Endothelial cell (in vitro differentiated cells): Measurements from ENCODE around the gene PACSIN3. TPM values are rescaled to one million over a fixed set of nuclear protein-coding genes. Genes with fewer than 3 reads are reported as not detected.
"Not testable (repeated sequence)": the region's sequence is repeated elsewhere in the genome, so short reads cannot be mapped to it uniquely, and the experiment has no call there.

ENCODE experiments used
- DNase-seq: peaks from one replicate; pipeline ENCODE4 v3.0.0; 2021; ENCODE audit warnings: low spot score
- H3K27ac Mint-ChIP-seq: one replicate; pipeline ENCODE4 v1.8.0; 2021; ENCODE audit warnings: mixed read lengths, inconsistent platforms; ENCODE audit not compliant: unreplicated experiment
- H3K27me3 Mint-ChIP-seq: one replicate; pipeline ENCODE4 v1.8.0; 2021; ENCODE audit warnings: mild to moderate bottlenecking, moderate library complexity, mixed read lengths, inconsistent platforms; ENCODE audit not compliant: unreplicated experiment
- H3K36me3 Mint-ChIP-seq: one replicate; pipeline ENCODE4 v1.8.0; 2021; ENCODE audit warnings: mild to moderate bottlenecking, low read depth, mixed read lengths, inconsistent platforms; ENCODE audit not compliant: unreplicated experiment
- H3K4me1 Mint-ChIP-seq: one replicate; pipeline ENCODE4 v1.8.0; 2021; ENCODE audit warnings: mild to moderate bottlenecking, mixed read lengths, inconsistent platforms; ENCODE audit not compliant: unreplicated experiment
- H3K4me3 Mint-ChIP-seq: one replicate; pipeline ENCODE4 v1.8.0; 2021; ENCODE audit warnings: mild to moderate bottlenecking, mixed read lengths, inconsistent platforms; ENCODE audit not compliant: unreplicated experiment
- H3K9me3 Mint-ChIP-seq: one replicate; pipeline ENCODE4 v1.8.0; 2021; ENCODE audit warnings: mixed read lengths, inconsistent platforms; ENCODE audit not compliant: unreplicated experiment
- total RNA-seq: library from RNA; stranded (reverse); fragmentation: NEBNext Ultra II Directional; extraction: Animal tissue kit (Norgen Biotek cat#: 25700); gene quantifications from one replicate; pipeline ENCODE4 v1.2.1, GENCODE V29; 2021; ENCODE audit not compliant: unreplicated experiment
- TF ChIP-seq, protein P1 (sequence below): fragments of 200-600 bp; sonication (generic); IDR thresholded peaks from one replicate; pipeline ENCODE4 v1.5.0; 2021; ENCODE audit warnings: antibody characterized with exemption; ENCODE audit not compliant: unreplicated experiment

Gene PACSIN3
- total RNA-seq, 1 donor from 2014 or later, result 10.7 TPM

DNA sequence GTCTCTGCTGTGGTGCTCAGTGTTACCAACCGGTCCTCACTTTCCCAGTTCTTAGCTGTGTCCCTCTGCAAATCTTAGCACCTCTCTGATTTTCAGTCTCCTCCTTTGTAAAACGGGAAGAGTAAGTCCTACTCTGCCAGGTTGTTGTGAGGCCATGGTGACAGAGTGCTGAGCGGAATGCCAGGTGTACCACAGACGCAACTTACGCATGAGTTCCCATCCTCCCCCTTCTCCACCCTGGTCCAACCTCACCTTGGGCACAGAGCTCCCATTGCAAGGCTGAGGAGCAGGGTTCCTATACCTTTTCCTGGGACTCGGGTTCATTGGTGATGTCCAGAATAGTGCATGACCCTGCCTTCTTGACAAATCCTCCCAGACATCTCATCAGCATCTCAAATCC is 21.2 kb upstream of the PACSIN3 start:
- H3K36me3 Mint-ChIP-seq, result no peaks in the 10 kb centered on the region

DNA sequence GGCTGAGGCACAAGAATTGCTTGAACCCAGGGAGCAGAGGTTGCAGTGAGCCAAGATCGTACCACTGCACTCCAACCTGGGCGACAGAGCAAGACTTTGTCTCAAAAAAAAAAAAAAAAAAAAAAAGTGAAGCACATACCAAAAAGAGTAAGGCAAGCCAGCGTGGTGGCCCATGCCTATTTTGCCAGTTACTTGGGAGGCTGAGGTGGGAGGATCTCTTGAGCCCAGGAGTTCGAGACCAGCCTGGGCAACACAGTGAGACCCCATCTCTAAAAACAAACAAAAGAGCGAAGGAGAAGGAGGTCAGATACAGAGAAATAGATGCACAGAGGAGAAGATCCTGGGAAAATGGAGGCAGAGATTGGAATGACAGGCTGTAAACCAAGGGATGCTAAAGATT is 20.3 kb upstream of the PACSIN3 start:
- not testable (repeated sequence) for H3K27me3 Mint-ChIP-seq, H3K4me1 Mint-ChIP-seq, H3K27ac Mint-ChIP-seq, H3K9me3 Mint-ChIP-seq, H3K4me3 Mint-ChIP-seq, DNase-seq, H3K36me3 Mint-ChIP-seq

More for the DNA sequence above, 21.2 kb upstream of the PACSIN3 start:
- Mint-ChIP-seq H3K27ac (no peak overlapping the region), H3K9me3 (no peaks in the 10 kb centered on the region), H3K4me3 (no peak overlapping the region), H3K4me1 (no peaks in the 10 kb centered on the region), H3K27me3 (peaks cover 3% of the 10 kb centered on the region)
- TF ChIP-seq, protein P1, sequence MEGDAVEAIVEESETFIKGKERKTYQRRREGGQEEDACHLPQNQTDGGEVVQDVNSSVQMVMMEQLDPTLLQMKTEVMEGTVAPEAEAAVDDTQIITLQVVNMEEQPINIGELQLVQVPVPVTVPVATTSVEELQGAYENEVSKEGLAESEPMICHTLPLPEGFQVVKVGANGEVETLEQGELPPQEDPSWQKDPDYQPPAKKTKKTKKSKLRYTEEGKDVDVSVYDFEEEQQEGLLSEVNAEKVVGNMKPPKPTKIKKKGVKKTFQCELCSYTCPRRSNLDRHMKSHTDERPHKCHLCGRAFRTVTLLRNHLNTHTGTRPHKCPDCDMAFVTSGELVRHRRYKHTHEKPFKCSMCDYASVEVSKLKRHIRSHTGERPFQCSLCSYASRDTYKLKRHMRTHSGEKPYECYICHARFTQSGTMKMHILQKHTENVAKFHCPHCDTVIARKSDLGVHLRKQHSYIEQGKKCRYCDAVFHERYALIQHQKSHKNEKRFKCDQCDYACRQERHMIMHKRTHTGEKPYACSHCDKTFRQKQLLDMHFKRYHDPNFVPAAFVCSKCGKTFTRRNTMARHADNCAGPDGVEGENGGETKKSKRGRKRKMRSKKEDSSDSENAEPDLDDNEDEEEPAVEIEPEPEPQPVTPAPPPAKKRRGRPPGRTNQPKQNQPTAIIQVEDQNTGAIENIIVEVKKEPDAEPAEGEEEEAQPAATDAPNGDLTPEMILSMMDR, result no peak
- no peak for DNase-seq

DNA sequence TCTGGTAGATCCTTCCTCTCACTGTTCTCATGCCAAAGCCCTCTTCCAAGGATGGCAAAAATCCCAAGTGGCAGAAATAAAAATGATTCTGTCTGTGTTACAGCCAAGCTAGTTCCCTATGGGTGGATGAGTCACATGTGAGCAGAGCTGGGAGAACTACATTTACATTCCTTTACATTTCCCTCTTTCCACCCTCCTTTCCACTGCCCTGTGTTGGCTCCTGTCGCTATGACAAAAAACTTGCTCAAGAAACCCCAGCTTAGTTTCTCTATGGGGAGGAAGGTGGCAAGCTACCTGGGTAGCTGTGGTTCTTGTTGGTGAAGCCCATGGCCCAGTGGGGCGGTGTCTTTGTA is 18.4 kb upstream of the PACSIN3 start:
- Mint-ChIP-seq H3K36me3 (no peaks in the 10 kb centered on the region), H3K4me1 (no peaks in the 10 kb centered on the region), H3K9me3 (no peaks in the 10 kb centered on the region), H3K27ac (no peak overlapping the region), H3K27me3 (peaks cover 8% of the 10 kb centered on the region), H3K4me3 (no peak overlapping the region)
- TF ChIP-seq, protein P1, result no peak
- DNase-seq, result no peak

DNA sequence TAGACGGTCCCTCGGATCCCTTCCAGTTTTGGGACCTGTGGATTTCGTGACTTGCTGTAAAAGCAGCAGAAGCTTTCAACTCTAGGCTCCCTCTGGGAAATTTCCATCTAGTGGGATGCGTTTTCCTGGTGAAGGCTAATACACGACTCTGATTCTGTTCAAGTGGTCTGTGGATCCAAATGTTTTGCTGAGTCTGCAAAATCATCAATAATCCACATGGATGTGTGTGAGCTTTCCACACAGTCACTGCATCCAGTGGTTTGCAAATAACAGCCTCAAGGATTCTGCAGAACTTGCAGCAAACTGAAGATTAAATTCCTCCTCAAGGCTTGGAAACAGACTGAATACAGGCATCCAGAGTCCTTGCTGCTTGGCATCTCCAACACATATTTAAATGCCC is 16.3 kb upstream of the PACSIN3 start:
- Mint-ChIP-seq H3K4me1 (peaks cover 8% of the 10 kb centered on the region), H3K27ac (no peak overlapping the region), H3K27me3 (peaks cover 5% of the 10 kb centered on the region), H3K9me3 (no peaks in the 10 kb centered on the region), H3K4me3 (no peak overlapping the region), H3K36me3 (no peaks in the 10 kb centered on the region)
- TF ChIP-seq, protein P1, result no peak
- DNase-seq, result no peak

DNA sequence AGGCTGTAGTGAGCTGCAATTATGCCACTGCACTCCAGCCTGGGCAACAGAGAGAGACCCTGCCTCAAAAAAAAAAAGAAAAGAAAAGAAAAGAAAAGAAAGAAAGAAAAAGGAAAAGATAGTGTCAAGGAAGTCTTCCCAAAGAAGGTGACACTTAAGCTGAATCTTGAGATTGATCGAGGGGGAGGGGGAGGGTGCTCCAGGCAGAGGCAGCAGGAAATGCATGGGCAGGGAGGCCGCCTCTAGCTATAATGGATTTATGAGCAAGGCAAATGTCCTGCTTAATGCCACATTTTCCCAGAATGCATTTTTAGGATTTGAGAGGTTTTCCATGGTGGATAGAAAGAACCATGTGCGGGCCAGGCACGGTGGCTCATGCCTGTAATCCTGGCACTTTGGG is 14.8 kb upstream of the PACSIN3 start:
- peaks cover 8% of the 10 kb centered on the region for H3K4me1 Mint-ChIP-seq
- H3K27me3 Mint-ChIP-seq, result peaks cover 5% of the 10 kb centered on the region
- H3K9me3 Mint-ChIP-seq, result no peaks in the 10 kb centered on the region
- no peak overlapping the region for H3K27ac Mint-ChIP-seq
- TF ChIP-seq, protein P1, result no peak
- H3K4me3 Mint-ChIP-seq, result no peak overlapping the region
- no peaks in the 10 kb centered on the region for H3K36me3 Mint-ChIP-seq
- no peak for DNase-seq

DNA sequence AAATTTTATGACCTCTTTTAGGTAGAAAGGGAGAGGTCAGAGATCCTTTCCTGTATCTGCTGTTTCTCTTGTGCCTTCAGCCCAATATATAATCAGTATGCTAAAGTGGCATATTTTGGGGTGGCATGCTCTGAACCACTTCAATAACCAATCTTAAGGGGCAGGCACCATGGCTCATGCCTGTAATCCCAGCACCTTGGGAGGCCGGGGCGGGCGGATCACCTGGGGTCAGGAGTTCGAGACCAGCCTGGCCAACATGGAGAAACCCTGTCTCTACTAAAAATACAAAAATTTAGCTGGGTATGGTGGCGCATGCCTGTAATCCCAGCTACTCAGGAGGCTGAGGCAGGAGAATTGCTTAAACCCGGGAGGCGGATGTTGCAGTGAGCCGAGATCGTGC is 11.9 kb upstream of the PACSIN3 start:
- H3K27ac Mint-ChIP-seq, H3K9me3 Mint-ChIP-seq, H3K27me3 Mint-ChIP-seq, H3K4me1 Mint-ChIP-seq, H3K4me3 Mint-ChIP-seq, H3K36me3 Mint-ChIP-seq, DNase-seq: not testable (repeated sequence)
